NB4 (cell line): ENCODE data around the gene TMEM35B.
A peak's percentile ranks its signal among the peaks of the same experiment; 100 is the strongest.
"Not testable (repeated sequence)": the region's sequence is repeated elsewhere in the genome, so short reads cannot be mapped to it uniquely, and the experiment has no call there.

Source experiments
- DNase-seq: peaks from one replicate; pipeline ENCODE4 v3.0.0; 2010; ENCODE audit warnings: low read depth
- H3K4me3 ChIP-seq: one replicate; pipeline ENCODE4 v1.5.1; 2011; ENCODE audit warnings: mild to moderate bottlenecking, low read depth, low read length, moderate library complexity
- MYC ChIP-seq: IDR thresholded peaks from 2 replicates; pipeline ENCODE4 v1.6.1; 2011; ENCODE audit warnings: low read depth, low read length
- POLR2A ChIP-seq: IDR thresholded peaks from 2 replicates; pipeline ENCODE4 v1.6.1; 2011; ENCODE audit warnings: mild to moderate bottlenecking; ENCODE audit not compliant: insufficient read length; ENCODE audit errors: extremely low read depth
- TF ChIP-seq, protein P1 (sequence below): IDR thresholded peaks from one replicate; pipeline ENCODE4 v1.5.1; 2012; ENCODE audit warnings: low read depth, low read length
- TF ChIP-seq, protein P2 (sequence below): IDR thresholded peaks from 2 replicates; pipeline ENCODE4 v1.6.1; 2011; ENCODE audit warnings: low read depth, low read length

The TMEM35B gene

GRCh38 chr1:34988581-34988980 is 3.4 kb upstream of the TMEM35B start:
- no peak for DNase-seq
- H3K4me3 ChIP-seq, result no peak overlapping the region
- TF ChIP-seq POLR2A, result no peak
- TF ChIP-seq, protein P1, sequence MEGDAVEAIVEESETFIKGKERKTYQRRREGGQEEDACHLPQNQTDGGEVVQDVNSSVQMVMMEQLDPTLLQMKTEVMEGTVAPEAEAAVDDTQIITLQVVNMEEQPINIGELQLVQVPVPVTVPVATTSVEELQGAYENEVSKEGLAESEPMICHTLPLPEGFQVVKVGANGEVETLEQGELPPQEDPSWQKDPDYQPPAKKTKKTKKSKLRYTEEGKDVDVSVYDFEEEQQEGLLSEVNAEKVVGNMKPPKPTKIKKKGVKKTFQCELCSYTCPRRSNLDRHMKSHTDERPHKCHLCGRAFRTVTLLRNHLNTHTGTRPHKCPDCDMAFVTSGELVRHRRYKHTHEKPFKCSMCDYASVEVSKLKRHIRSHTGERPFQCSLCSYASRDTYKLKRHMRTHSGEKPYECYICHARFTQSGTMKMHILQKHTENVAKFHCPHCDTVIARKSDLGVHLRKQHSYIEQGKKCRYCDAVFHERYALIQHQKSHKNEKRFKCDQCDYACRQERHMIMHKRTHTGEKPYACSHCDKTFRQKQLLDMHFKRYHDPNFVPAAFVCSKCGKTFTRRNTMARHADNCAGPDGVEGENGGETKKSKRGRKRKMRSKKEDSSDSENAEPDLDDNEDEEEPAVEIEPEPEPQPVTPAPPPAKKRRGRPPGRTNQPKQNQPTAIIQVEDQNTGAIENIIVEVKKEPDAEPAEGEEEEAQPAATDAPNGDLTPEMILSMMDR, result no peak
- TF ChIP-seq MYC, result no peak
- TF ChIP-seq, protein P2, sequence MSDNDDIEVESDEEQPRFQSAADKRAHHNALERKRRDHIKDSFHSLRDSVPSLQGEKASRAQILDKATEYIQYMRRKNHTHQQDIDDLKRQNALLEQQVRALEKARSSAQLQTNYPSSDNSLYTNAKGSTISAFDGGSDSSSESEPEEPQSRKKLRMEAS, result no peak

DNA sequence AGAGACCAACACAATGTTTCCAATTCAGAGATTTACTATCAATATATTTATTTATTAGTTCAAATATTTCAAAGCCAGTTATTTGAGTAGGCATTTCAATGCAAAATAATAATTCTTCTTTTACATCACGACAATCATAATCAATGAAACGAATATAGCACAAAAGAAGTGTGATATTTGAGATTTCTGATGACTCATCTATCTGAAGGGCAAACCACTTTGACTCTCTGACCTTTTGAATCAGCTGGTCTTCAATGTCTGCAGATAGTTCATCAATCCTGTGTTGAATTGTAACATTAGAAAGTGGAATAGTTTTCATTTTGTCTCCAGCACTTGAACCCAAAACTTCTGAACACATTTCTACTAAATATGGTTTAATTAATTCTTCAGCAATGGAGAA is 3.0 kb upstream of the TMEM35B start:
- no peak overlapping the region for H3K4me3 ChIP-seq
- no peak for DNase-seq
- TF ChIP-seq, protein P1, result no peak
- TF ChIP-seq, protein P2, result no peak
- no peak for TF ChIP-seq MYC
- no peak for TF ChIP-seq POLR2A

DNA sequence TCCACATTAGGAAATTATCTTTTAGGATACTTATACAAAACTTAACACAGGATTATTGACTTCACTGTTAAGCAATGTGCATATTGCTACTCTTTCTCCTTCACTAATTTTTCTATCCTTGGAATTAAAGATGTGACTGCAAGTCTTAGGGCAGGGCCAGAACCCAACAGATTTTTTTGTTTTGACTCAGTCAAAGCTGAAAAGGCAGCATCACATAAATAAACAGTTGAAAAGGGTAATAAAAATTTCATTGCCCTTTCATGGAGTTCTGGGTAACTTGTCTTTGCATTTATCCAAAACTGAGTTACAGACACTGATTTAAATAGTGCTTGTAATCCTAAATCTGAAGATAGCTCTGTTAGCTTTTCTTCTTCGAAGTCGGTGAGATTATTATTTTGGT is 1.9 kb upstream of the TMEM35B start:
- no peak for DNase-seq
- TF ChIP-seq MYC (no peak), POLR2A (no peak)
- TF ChIP-seq, protein P2, result no peak
- TF ChIP-seq, protein P1, result no peak
- H3K4me3 ChIP-seq, result no peak overlapping the region

DNA sequence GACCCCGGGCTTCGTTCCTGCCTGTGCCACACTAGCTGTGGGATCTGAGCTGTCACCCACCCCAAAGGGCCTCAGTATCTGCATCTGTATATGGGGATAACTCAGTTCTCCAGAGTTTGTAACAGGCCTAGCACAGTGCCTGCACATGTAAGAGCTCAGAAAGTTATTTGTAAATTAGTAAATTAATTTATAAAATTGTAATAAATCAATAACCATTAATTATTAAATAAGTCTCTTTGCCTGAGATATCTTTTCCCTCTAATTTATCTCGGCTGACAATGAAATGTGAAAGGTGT is 410 bp upstream of the TMEM35B start:
- not testable (repeated sequence) for DNase-seq
- H3K4me3 ChIP-seq, result peak overlapping the region; percentile 66

DNA sequence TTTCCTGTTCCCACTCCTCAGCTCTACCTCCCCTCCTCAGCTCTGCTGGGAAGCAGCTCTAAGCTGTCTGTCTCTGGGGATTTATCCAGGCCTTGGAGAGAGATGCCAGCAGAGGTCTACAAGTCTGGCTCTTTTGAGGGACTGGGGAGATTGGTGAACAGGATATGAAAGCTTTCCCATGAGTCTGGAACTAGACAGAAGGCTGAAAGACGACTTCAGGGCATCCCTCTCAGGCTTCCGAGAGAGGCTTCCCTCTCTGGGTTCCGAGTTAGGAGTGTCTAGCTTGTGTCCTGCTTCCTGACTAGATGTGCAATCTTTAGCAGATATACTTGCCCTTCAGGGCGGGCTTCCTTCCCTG is 733 bp downstream of the TMEM35B start:
- TF ChIP-seq POLR2A (no peak), MYC (no peak)
- TF ChIP-seq, protein P2, result no peak
- TF ChIP-seq, protein P1, result no peak
- H3K4me3 ChIP-seq, result peak overlapping the region; percentile 66
- DNase-seq, result no peak

GRCh38 chr1:34983700-34984355 is 1.3 kb downstream of the TMEM35B start:
- DNase-seq, result no peak
- TF ChIP-seq MYC (no peak), POLR2A (no peak)
- TF ChIP-seq, protein P2, result no peak
- TF ChIP-seq, protein P1, result no peak
- H3K4me3 ChIP-seq, result peak overlapping the region; percentile 66
